GM12878 (cell line): Measurements from ENCODE around the gene SPTAN1. TPM values are rescaled to one million over a fixed set of nuclear protein-coding genes. Genes with fewer than 3 reads are reported as not detected.
A peak's percentile ranks its signal among the peaks of the same experiment; 100 is the strongest.

Experiments
- ATF7 ChIP-seq: fragments of 450-650 bp; IDR thresholded peaks from 2 replicates; pipeline ENCODE4 v1.6.1; 2016; ENCODE audit warnings: low read depth, mild to moderate bottlenecking
- BHLHE40 ChIP-seq, 2 experiments: fragments of 450-650 bp in 1 of 2; IDR thresholded peaks; 2 replicates each; pipeline ENCODE4 v1.6.1; 2011 to 2017; ENCODE audit warnings: low read depth in 2 of 2, borderline replicate concordance in 1 of 2, improper control_type of control experiment in 1 of 2, low read length in 1 of 2, mild to moderate bottlenecking in 1 of 2
- CHD4 ChIP-seq: fragments of 200-600 bp; sonication (generic); IDR thresholded peaks from 2 replicates; pipeline ENCODE4 v1.6.1; 2016; ENCODE audit warnings: mild to moderate bottlenecking
- CREB1 ChIP-seq: IDR thresholded peaks from 2 replicates; pipeline ENCODE4 v1.6.1; 2012; ENCODE audit warnings: low read depth, mild to moderate bottlenecking, inconsistent platforms
- CREM ChIP-seq: IDR thresholded peaks from 2 replicates; pipeline ENCODE4 v1.6.1; 2014; ENCODE audit warnings: antibody characterized with exemption, low read depth
- FOXK2 ChIP-seq: fragments of 450-650 bp; IDR thresholded peaks from 2 replicates; pipeline ENCODE4 v1.6.1; 2017; ENCODE audit warnings: mild to moderate bottlenecking, moderate library complexity
- FOXM1 ChIP-seq: IDR thresholded peaks from 2 replicates; pipeline ENCODE4 v1.6.1; 2012; ENCODE audit warnings: low read depth, mild to moderate bottlenecking, inconsistent platforms, low read length, moderate library complexity
- GABPA ChIP-seq: IDR thresholded peaks from 2 replicates; pipeline ENCODE4 v1.6.1; 2014; ENCODE audit warnings: antibody characterized with exemption, low read depth, mild to moderate bottlenecking, inconsistent platforms
- IKZF1 ChIP-seq: fragments of 450-650 bp; conservative IDR thresholded peaks from 2 replicates; pipeline ENCODE4 v1.6.1; 2017; ENCODE audit warnings: antibody characterized with exemption, mild to moderate bottlenecking
- IKZF2 ChIP-seq, 2 experiments: fragments of 450-650 bp; IDR thresholded peaks; 2 replicates each; pipeline ENCODE4 v1.6.1; 2017; ENCODE audit warnings: mild to moderate bottlenecking in 2 of 2, moderate library complexity in 2 of 2
- JUND ChIP-seq: IDR thresholded peaks from 2 replicates; pipeline ENCODE4 v1.6.1; 2012; ENCODE audit warnings: low read depth, mild to moderate bottlenecking, low read length, improper control_type of control experiment, moderate library complexity
- KLF5 ChIP-seq: fragments of 450-650 bp; IDR thresholded peaks from 2 replicates; pipeline ENCODE4 v1.6.1; 2014; ENCODE audit warnings: mild to moderate bottlenecking; ENCODE audit not compliant: partially characterized antibody
- LARP7 ChIP-seq: fragments of 450-650 bp; IDR thresholded peaks from 2 replicates; pipeline ENCODE4 v1.6.1; 2017; ENCODE audit warnings: mild to moderate bottlenecking
- MEF2A ChIP-seq: IDR thresholded peaks from 2 replicates; pipeline ENCODE4 v1.6.1; 2011; ENCODE audit warnings: low read depth, mild to moderate bottlenecking, low read length, moderate library complexity; ENCODE audit not compliant: insufficient read depth
- NFXL1 ChIP-seq: fragments of 450-650 bp; IDR thresholded peaks from 2 replicates; pipeline ENCODE4 v1.6.1; 2017; ENCODE audit warnings: antibody characterized with exemption, mild to moderate bottlenecking, borderline replicate concordance
- NR2C1 ChIP-seq: fragments of 450-650 bp; IDR thresholded peaks from 2 replicates; pipeline ENCODE4 v1.6.1; 2017; ENCODE audit warnings: antibody characterized with exemption, mild to moderate bottlenecking, moderate library complexity
- POLR2AphosphoS2 ChIP-seq: IDR thresholded peaks from 2 replicates; pipeline ENCODE4 v1.6.1; 2011; ENCODE audit warnings: low read depth, mild to moderate bottlenecking, low read length, improper control_type of control experiment, moderate library complexity
- SMAD5 ChIP-seq: IDR thresholded peaks from 2 replicates; pipeline ENCODE4 v1.6.1; 2016; ENCODE audit warnings: antibody characterized with exemption, low read depth
- SREBF2 ChIP-seq: IDR thresholded peaks from 2 replicates; pipeline ENCODE4 v1.6.1; 2012; ENCODE audit warnings: mild to moderate bottlenecking, low read length
- TAF1 ChIP-seq: IDR thresholded peaks from 2 replicates; pipeline ENCODE4 v1.6.1; 2011; ENCODE audit warnings: mild to moderate bottlenecking, low read depth, low read length, borderline replicate concordance
- ZBED1 ChIP-seq: IDR thresholded peaks from 2 replicates; pipeline ENCODE4 v1.6.1; 2016; ENCODE audit warnings: borderline replicate concordance
- ZNF24 ChIP-seq: fragments of 450-650 bp; IDR thresholded peaks from 2 replicates; pipeline ENCODE4 v1.6.1; 2017; ENCODE audit warnings: antibody characterized with exemption, mild to moderate bottlenecking
- polyA plus RNA-seq, 11 experiments: library from polyadenylated mRNA; depleted of rRNA in 4 of 11; unstranded in 6 of 11; stranded (reverse) in 5 of 11; fragments of >200 nt; fragmentation: Nextera tagmentation in 4 of 11; fragmentation: Illumina TruSeq in 1 of 11; extraction: Ambion mirVana in 4 of 11; extraction: Trizol in 1 of 11; gene quantifications; 1 replicate in 1 of 11; 2 replicates in 10 of 11; pipeline versions ENCODE4 v1.2.1 to v1.2.3, GENCODE V29; 2011 to 2016; ENCODE audit warnings: inconsistent platforms in 2 of 11, missing spikeins in 2 of 11, low read depth in 1 of 11
- total RNA-seq, 4 experiments: library from RNA; depleted of rRNA in 3 of 4; stranded (reverse); fragments of >200 nt in 3 of 4; fragmentation: Illumina TruSeq in 1 of 4; extraction: Trizol in 1 of 4; gene quantifications; 2 replicates each; pipeline versions ENCODE4 v1.2.1 to v1.2.3, GENCODE V29; 2013 to 2021
- TF ChIP-seq, protein P1 (sequence below): fragments of 150-350 bp; IDR thresholded peaks from 2 replicates; pipeline ENCODE4 v1.6.1; 2014; ENCODE audit warnings: mild to moderate bottlenecking, low read depth, low read length
- TF ChIP-seq, protein P2 (sequence below): fragments of 450-650 bp; IDR thresholded peaks from 2 replicates; pipeline ENCODE4 v1.6.1; 2018; ENCODE audit warnings: borderline replicate concordance, mild to moderate bottlenecking; ENCODE audit not compliant: partially characterized antibody
- TF ChIP-seq, protein P3 (sequence below): fragments of 450-650 bp; formaldehyde crosslinking; IDR thresholded peaks from 2 replicates; pipeline ENCODE4 v1.5.0; 2022; ENCODE audit warnings: mild to moderate bottlenecking, missing genetic modification characterization

Gene SPTAN1
- total and polyA plus RNA-seq, 10 of the 15 experiments (the other 5 are each of a cell fraction or from before 2014, with no cell fraction given), result 18.7 to 156 (median 73.6) TPM

GRCh38 chr9:128558431-128559310 is 6.3 kb downstream of the SPTAN1 start (continued):
- TF ChIP-seq, protein P1, sequence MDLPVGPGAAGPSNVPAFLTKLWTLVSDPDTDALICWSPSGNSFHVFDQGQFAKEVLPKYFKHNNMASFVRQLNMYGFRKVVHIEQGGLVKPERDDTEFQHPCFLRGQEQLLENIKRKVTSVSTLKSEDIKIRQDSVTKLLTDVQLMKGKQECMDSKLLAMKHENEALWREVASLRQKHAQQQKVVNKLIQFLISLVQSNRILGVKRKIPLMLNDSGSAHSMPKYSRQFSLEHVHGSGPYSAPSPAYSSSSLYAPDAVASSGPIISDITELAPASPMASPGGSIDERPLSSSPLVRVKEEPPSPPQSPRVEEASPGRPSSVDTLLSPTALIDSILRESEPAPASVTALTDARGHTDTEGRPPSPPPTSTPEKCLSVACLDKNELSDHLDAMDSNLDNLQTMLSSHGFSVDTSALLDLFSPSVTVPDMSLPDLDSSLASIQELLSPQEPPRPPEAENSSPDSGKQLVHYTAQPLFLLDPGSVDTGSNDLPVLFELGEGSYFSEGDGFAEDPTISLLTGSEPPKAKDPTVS, result no peak
- peak; percentile 83 for TF ChIP-seq CREB1
- no peak; the same call in 1 of the 2 replicates for TF ChIP-seq FOXM1
- TF ChIP-seq ATF7, result peak; percentile 96
- no peak; the same call in 1 of the 2 replicates for TF ChIP-seq POLR2AphosphoS2
- TF ChIP-seq CREM, result peak; percentile 79
- peak; percentile 67; the same call in 1 of the 2 replicates for TF ChIP-seq IKZF1
- TF ChIP-seq BHLHE40 (IDR thresholded peaks at IDR 0.05; ENCODE audit: borderline replicate concordance in 1 of 2, low read depth in 2 of 2, low read length in 1 of 2), result peak; percentile 51; a peak in 2 of 4 replicates
- no peak; the same call in 1 of the 2 replicates for TF ChIP-seq ZBED1
- TF ChIP-seq, protein P2, sequence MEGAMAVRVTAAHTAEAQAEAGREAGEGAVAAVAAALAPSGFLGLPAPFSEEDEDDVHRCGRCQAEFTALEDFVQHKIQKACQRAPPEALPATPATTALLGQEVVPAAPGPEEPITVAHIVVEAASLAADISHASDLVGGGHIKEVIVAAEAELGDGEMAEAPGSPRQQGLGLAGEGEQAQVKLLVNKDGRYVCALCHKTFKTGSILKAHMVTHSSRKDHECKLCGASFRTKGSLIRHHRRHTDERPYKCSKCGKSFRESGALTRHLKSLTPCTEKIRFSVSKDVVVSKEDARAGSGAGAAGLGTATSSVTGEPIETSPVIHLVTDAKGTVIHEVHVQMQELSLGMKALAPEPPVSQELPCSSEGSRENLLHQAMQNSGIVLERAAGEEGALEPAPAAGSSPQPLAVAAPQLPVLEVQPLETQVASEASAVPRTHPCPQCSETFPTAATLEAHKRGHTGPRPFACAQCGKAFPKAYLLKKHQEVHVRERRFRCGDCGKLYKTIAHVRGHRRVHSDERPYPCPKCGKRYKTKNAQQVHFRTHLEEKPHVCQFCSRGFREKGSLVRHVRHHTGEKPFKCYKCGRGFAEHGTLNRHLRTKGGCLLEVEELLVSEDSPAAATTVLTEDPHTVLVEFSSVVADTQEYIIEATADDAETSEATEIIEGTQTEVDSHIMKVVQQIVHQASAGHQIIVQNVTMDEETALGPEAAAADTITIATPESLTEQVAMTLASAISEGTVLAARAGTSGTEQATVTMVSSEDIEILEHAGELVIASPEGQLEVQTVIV, result no peak
- no peak for TF ChIP-seq NFXL1
- no peak for TF ChIP-seq GABPA
- TF ChIP-seq NR2C1, result no peak
- TF ChIP-seq, protein P3, sequence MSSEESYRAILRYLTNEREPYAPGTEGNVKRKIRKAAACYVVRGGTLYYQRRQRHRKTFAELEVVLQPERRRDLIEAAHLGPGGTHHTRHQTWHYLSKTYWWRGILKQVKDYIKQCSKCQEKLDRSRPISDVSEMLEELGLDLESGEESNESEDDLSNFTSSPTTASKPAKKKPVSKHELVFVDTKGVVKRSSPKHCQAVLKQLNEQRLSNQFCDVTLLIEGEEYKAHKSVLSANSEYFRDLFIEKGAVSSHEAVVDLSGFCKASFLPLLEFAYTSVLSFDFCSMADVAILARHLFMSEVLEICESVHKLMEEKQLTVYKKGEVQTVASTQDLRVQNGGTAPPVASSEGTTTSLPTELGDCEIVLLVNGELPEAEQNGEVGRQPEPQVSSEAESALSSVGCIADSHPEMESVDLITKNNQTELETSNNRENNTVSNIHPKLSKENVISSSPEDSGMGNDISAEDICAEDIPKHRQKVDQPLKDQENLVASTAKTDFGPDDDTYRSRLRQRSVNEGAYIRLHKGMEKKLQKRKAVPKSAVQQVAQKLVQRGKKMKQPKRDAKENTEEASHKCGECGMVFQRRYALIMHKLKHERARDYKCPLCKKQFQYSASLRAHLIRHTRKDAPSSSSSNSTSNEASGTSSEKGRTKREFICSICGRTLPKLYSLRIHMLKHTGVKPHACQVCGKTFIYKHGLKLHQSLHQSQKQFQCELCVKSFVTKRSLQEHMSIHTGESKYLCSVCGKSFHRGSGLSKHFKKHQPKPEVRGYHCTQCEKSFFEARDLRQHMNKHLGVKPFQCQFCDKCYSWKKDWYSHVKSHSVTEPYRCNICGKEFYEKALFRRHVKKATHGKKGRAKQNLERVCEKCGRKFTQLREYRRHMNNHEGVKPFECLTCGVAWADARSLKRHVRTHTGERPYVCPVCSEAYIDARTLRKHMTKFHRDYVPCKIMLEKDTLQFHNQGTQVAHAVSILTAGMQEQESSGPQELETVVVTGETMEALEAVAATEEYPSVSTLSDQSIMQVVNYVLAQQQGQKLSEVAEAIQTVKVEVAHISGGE (CRISPR knock-in tag), result no peak
- no peak for TF ChIP-seq LARP7
- peak; percentile 73 for TF ChIP-seq JUND
- no peak for TF ChIP-seq CHD4
- no peak for TF ChIP-seq TAF1
- TF ChIP-seq FOXK2, result no peak
- TF ChIP-seq SREBF2, result no peak
- no peak for TF ChIP-seq KLF5
- peak; percentile 98 for TF ChIP-seq ZNF24
- no peak for TF ChIP-seq MEF2A
- no peak for TF ChIP-seq SMAD5
- TF ChIP-seq IKZF2 (IDR thresholded peaks at IDR 0.05), result peak; percentile 76 to 77; a peak in 3 of 4 replicates
